ENCODE data around the gene PRPF8.
A peak's percentile ranks its signal among the peaks of the same experiment; 100 is the strongest.

PRPF8 gene

GRCh38 chr17:1635675-1636465 lies 48.8 kb downstream of the PRPF8 start:
- H3K36me3 ChIP-seq (ENCODE audit: control insufficient read depth in 1 of 2, insufficient read depth in 2 of 2, low read depth in 1 of 2, low read length in 2 of 2), result peaks cover 0 to 6% of the 10 kb centered on the region in 2 experiments
- H3K27me3 ChIP-seq (ENCODE audit: control insufficient read depth in 1 of 2, insufficient read depth in 1 of 2, low read length in 2 of 2), result peaks cover 0 to 8% of the 10 kb centered on the region in 2 experiments
- H3K9me3 ChIP-seq (ENCODE audit: control insufficient read depth, low read length), result no peaks in the 10 kb centered on the region
- H4K8ac ChIP-seq (ENCODE audit: low read length), result no peak overlapping the region
- no peak overlapping the region for H3K23ac ChIP-seq (ENCODE audit: low read length in 2 of 2)
- H2BK15ac ChIP-seq (ENCODE audit: low read depth, poor library complexity, severe bottlenecking), result no peak overlapping the region
- no peak for DNase-seq
- H3K4me3 ChIP-seq (ENCODE audit: insufficient read depth in 1 of 2, low read depth in 1 of 2, low read length in 2 of 2), result no peak overlapping the region
- H3K79me1 ChIP-seq (replicated peaks; ENCODE audit: low read length, poor library complexity, severe bottlenecking), result no peaks in the 10 kb centered on the region
- H3K14ac ChIP-seq (ENCODE audit: low read length in 2 of 2), result no peak overlapping the region
- peaks cover 3% of the 10 kb centered on the region for H3K4me1 ChIP-seq (ENCODE audit: control insufficient read depth, insufficient read depth, low read depth, low read length)
- H2BK5ac ChIP-seq (ENCODE audit: low read depth, low read length, poor library complexity, severe bottlenecking), result no peak overlapping the region
- H2BK120ac ChIP-seq (ENCODE audit: low read depth, low read length), result no peak overlapping the region
- H2AK5ac ChIP-seq (ENCODE audit: low read length, severe bottlenecking), result no peak overlapping the region
- no peak overlapping the region for H3K4ac ChIP-seq (ENCODE audit: low read depth in 1 of 2, low read length in 2 of 2)
- H2AFZ ChIP-seq (ENCODE audit: low read depth, low read length), result no peak overlapping the region
- no peak overlapping the region for H4K91ac ChIP-seq (ENCODE audit: low read length)
- H3K27ac ChIP-seq (ENCODE audit: low read length, poor library complexity, severe bottlenecking), result no peak overlapping the region
- H2BK12ac ChIP-seq (ENCODE audit: low read length in 2 of 2), result no peak overlapping the region
- no peak overlapping the region for H3K4me2 ChIP-seq (ENCODE audit: low read length, poor library complexity, severe bottlenecking)
- 85% methylated on average over 10 of the region's 10 CpGs for WGBS
- H3K9ac ChIP-seq (ENCODE audit: low read length), result no peak overlapping the region
- no peak overlapping the region for H3K18ac ChIP-seq (ENCODE audit: low read depth in 1 of 2, low read length in 2 of 2)

DNA sequence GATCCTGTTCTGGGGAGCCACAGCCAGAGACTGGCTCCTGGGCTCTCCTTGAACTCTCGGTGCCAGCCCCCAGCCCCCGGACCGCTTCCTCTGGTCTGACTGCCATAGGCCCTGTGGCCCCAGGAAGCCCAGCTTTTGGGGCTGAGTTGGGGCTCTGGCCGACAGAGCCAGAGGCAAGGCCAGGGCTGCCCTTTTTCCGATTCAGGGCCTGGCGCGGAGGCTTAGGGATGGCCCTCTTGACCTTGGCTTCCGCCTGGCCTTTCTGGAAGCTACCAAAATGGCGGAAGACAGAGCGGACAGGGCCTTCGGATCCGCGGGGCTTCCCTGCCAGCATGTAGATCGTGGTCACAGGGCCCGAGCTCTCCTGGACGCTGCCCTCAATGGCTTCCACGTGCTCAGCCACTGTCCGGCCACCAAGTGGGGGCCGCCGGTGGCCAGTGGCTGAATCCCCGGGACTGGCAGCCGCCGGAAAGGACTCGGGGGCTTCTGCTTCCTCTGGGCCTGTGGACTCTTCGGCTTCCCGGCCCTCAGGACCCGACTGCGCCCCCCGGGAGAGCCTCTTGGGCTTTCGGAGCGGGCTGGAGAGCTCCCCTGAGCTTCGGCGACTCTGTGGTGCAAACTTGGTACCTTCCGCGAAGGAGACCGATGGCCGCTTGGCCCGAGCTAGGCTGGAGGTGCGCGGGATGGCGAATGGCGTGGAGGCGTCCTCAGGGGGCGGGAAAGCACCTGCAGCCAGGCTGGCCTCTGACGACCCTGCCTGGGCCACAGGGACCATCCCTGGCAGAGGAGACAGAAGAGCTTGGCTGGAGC lies 49.6 kb downstream of the PRPF8 start:
- Histone ChIP-seq H2BK12ac (ENCODE audit: low read length in 2 of 2) (no peak overlapping the region), H3K4me1 (ENCODE audit: control insufficient read depth, insufficient read depth, low read depth, low read length) (peaks cover 3% of the 10 kb centered on the region), H3K14ac (ENCODE audit: low read length in 2 of 2) (no peak overlapping the region), H3K4me2 (ENCODE audit: low read length, poor library complexity, severe bottlenecking) (no peak overlapping the region), H3K4ac (ENCODE audit: low read depth in 1 of 2, low read length in 2 of 2) (no peak overlapping the region), H3K18ac (ENCODE audit: low read depth in 1 of 2, low read length in 2 of 2) (no peak overlapping the region), H3K4me3 (ENCODE audit: insufficient read depth in 1 of 2, low read depth in 1 of 2, low read length in 2 of 2) (no peak overlapping the region), H3K79me1 (replicated peaks; ENCODE audit: low read length, poor library complexity, severe bottlenecking) (no peaks in the 10 kb centered on the region), H2AK5ac (ENCODE audit: low read length, severe bottlenecking) (no peak overlapping the region), H2BK15ac (ENCODE audit: low read depth, poor library complexity, severe bottlenecking) (no peak overlapping the region), H3K23ac (ENCODE audit: low read length in 2 of 2) (no peak overlapping the region), H2BK120ac (ENCODE audit: low read depth, low read length) (no peak overlapping the region), H2AFZ (ENCODE audit: low read depth, low read length) (no peak overlapping the region), H4K91ac (ENCODE audit: low read length) (no peak overlapping the region), H3K9ac (ENCODE audit: low read length) (no peak overlapping the region), H3K27me3 (ENCODE audit: control insufficient read depth in 1 of 2, insufficient read depth in 1 of 2, low read length in 2 of 2) (peaks cover 0 to 7% of the 10 kb centered on the region in 2 experiments), H3K36me3 (ENCODE audit: control insufficient read depth in 1 of 2, insufficient read depth in 2 of 2, low read depth in 1 of 2, low read length in 2 of 2) (peaks cover 0 to 6% of the 10 kb centered on the region in 2 experiments), H3K9me3 (ENCODE audit: control insufficient read depth, low read length) (no peaks in the 10 kb centered on the region), H4K8ac (ENCODE audit: low read length) (no peak overlapping the region), H2BK5ac (ENCODE audit: low read depth, low read length, poor library complexity, severe bottlenecking) (no peak overlapping the region), H3K27ac (ENCODE audit: low read length, poor library complexity, severe bottlenecking) (no peak overlapping the region)
- WGBS, result 96% methylated on average over 45 of the region's 45 CpGs
- DNase-seq, result no peak

DNA sequence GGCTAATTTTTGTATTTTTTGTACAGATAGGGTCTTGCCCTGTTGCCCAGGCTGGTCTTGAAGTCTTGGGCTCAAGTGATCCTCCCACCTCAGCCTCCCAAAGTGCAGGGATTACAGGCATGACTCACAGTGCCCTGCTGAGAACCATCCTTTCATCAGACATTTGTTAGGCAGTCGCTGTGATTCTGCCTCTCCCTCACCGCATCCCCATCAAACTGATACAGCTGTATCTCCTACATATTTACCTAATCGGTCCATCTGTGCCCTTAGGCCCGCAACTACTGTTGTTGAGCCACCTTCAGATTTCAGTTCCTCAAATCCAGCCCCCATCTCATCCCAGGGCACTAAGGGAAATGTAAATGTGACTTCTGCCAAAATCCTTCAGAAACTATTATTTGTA lies 54.0 kb downstream of the PRPF8 start:
- Histone ChIP-seq H3K4ac (ENCODE audit: low read depth in 1 of 2, low read length in 2 of 2) (no peak overlapping the region), H3K18ac (ENCODE audit: low read depth in 1 of 2, low read length in 2 of 2) (no peak overlapping the region), H3K4me1 (ENCODE audit: control insufficient read depth, insufficient read depth, low read depth, low read length) (peaks cover 20% of the 10 kb centered on the region), H3K14ac (ENCODE audit: low read length in 2 of 2) (no peak overlapping the region), H2BK120ac (ENCODE audit: low read depth, low read length) (no peak overlapping the region), H4K8ac (ENCODE audit: low read length) (no peak overlapping the region), H2BK5ac (ENCODE audit: low read depth, low read length, poor library complexity, severe bottlenecking) (no peak overlapping the region), H3K27ac (ENCODE audit: low read length, poor library complexity, severe bottlenecking) (no peak overlapping the region), H2AFZ (ENCODE audit: low read depth, low read length) (no peak overlapping the region), H4K91ac (ENCODE audit: low read length) (no peak overlapping the region), H3K27me3 (ENCODE audit: control insufficient read depth in 1 of 2, insufficient read depth in 1 of 2, low read length in 2 of 2) (peaks cover 9 to 19% of the 10 kb centered on the region in 2 experiments), H3K36me3 (ENCODE audit: control insufficient read depth in 1 of 2, insufficient read depth in 2 of 2, low read depth in 1 of 2, low read length in 2 of 2) (peaks cover 0 to 7% of the 10 kb centered on the region in 2 experiments), H2BK15ac (ENCODE audit: low read depth, poor library complexity, severe bottlenecking) (no peak overlapping the region), H2AK5ac (ENCODE audit: low read length, severe bottlenecking) (no peak overlapping the region), H3K79me1 (replicated peaks; ENCODE audit: low read length, poor library complexity, severe bottlenecking) (no peaks in the 10 kb centered on the region), H3K4me3 (ENCODE audit: insufficient read depth in 1 of 2, low read depth in 1 of 2, low read length in 2 of 2) (no peak overlapping the region), H2BK12ac (ENCODE audit: low read length in 2 of 2) (peak overlapping the region in 1 of 2 experiments; percentile 24), H3K9me3 (ENCODE audit: control insufficient read depth, low read length) (no peaks in the 10 kb centered on the region), H3K23ac (ENCODE audit: low read length in 2 of 2) (no peak overlapping the region), H3K9ac (ENCODE audit: low read length) (no peak overlapping the region), H3K4me2 (ENCODE audit: low read length, poor library complexity, severe bottlenecking) (no peak overlapping the region)
- WGBS, result 57% methylated on average over 4 of the region's 4 CpGs
- DNase-seq, result no peak
